ENCODE data around the gene SSU72. TPM values are rescaled to one million over a fixed set of nuclear protein-coding genes. Genes with fewer than 3 reads are reported as not detected.
"Not testable (repeated sequence)": the region's sequence is repeated elsewhere in the genome, so short reads cannot be mapped to it uniquely, and the experiment has no call there.

Gene SSU72
- total RNA-seq, 6 donors from 2014 or later = 122 to 174 (median 146) TPM

DNA sequence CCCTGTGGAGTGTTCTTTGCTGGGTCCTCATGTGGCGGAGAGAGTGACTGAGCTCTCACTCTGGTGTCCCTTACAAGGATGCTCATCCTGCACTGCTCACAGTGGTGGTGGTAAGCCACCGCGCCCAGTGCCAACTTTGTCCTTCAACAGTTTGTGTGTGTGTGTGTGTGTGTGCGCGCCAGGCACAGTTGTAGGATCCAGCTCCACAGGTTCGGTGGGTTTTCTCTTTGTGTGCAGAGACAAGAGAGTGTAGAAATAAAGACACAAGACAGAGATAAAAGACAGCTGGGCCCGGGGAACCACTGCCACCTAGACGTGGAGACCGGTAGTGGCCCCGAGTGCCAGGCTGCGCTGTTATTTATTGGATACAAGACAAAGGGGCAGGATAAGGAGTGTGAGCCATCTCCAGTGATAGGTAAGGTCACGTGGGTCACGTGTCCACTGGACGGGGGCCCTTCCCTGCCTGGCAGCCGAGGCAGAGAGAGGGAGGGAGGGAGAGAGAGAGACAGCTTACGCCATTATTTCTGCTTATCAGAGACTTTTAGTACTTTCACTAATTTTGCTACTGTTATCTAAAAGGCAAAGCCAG lies 69.8 kb downstream of the SSU72 start:
- Histone ChIP-seq H3K4me1 (peaks cover 10 to 20% (median 14%) of the 10 kb centered on the region in 4 donors), H3K4me3 (peak overlapping the region in 3 of 4 donors; percentile 9 to 39 (median 36)), H3K27ac (peak overlapping the region; percentile 79 to 86 (median 81))
- ATAC-seq (ENCODE audit: low FRiP score in 2 of 2) (peak; percentile 47 to 69), DNase-seq (peak; percentile 84 to 86)
- not testable (repeated sequence) for H3K27me3 ChIP-seq, H3K36me3 ChIP-seq, H3K9me3 ChIP-seq
- peak in 1 of 2 donors; percentile 14 for TF ChIP-seq POLR2AphosphoS5 (IDR thresholded peaks at IDR 0.05)
- TF ChIP-seq, protein P1, sequence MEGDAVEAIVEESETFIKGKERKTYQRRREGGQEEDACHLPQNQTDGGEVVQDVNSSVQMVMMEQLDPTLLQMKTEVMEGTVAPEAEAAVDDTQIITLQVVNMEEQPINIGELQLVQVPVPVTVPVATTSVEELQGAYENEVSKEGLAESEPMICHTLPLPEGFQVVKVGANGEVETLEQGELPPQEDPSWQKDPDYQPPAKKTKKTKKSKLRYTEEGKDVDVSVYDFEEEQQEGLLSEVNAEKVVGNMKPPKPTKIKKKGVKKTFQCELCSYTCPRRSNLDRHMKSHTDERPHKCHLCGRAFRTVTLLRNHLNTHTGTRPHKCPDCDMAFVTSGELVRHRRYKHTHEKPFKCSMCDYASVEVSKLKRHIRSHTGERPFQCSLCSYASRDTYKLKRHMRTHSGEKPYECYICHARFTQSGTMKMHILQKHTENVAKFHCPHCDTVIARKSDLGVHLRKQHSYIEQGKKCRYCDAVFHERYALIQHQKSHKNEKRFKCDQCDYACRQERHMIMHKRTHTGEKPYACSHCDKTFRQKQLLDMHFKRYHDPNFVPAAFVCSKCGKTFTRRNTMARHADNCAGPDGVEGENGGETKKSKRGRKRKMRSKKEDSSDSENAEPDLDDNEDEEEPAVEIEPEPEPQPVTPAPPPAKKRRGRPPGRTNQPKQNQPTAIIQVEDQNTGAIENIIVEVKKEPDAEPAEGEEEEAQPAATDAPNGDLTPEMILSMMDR (IDR thresholded peaks at IDR 0.05) = peak; percentile 64 to 81 (median 75)
- peak in 1 of 4 donors; percentile 37 for TF ChIP-seq POLR2A (IDR thresholded peaks at IDR 0.05)
- 31 to 37% methylated on average over 16 of the region's 16 CpGs for WGBS, 2 donors

DNA sequence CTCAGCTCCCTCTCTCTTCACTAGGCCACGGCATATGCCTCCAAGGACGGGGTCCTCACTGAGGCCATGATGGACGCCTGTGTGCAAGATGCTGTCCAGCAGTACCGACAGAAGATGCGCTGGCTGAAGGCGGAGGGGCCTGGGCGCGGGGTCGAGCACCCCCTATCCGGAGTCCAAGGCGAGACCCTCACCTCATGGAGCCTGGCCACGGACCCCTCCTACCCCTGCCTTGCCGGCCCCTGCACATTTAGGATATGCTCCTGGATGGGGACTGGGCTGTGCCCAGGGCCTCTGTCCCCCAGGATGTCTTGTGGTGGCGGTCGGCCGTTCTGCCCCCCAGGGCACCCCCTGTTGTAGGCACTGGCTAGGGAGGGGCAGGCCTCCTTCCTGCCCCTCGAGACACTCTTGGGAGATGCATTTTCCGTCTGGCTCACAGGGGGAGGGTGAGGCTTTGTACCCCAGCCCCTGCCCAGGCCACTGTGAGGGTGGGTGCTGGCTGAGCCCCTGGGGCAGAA lies 79.1 kb downstream of the SSU72 start:
- DNase-seq (peak in 1 of 2 donors; percentile 77), ATAC-seq (ENCODE audit: low FRiP score in 2 of 2) (peak in 1 of 2 donors; percentile 6)
- not testable (repeated sequence) for H3K4me1 ChIP-seq, H3K27ac ChIP-seq, H3K4me3 ChIP-seq, H3K9me3 ChIP-seq, H3K27me3 ChIP-seq
- 90 to 95% methylated on average over 9 to 18 of the region's 18 CpGs for WGBS, 2 donors
- H3K36me3 ChIP-seq = peaks cover 0 to 45% (median 20%) of the 10 kb centered on the region in 4 donors

DNA sequence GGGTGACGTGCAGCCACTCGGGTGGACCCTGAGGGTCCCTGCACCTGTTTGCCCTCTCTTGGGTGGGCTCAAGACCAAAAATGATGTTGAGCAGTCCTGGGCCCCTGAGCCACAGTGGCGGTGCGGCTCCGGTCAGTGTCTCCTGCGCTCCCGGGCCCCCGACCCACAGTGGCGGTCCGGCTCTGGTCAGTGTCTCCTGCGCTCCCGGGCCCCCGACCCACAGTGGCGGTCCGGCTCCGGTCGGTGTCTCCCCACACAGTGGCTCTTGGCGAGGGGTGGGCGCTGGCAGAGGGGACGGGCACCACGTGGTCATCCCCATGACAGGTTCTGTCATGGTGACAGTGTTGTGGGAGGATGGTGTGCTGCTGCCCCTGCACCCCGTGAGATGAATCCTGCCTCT lies 80.4 kb downstream of the SSU72 start:
- 100% methylated on average over 3 of the region's 22 CpGs for WGBS, 2 donors
- H3K27me3 ChIP-seq; H3K9me3 ChIP-seq; H3K27ac ChIP-seq; H3K4me1 ChIP-seq; ATAC-seq (ENCODE audit: low FRiP score in 2 of 2); H3K4me3 ChIP-seq: not testable (repeated sequence)
- H3K36me3 ChIP-seq = peaks cover 0 to 57% (median 31%) of the 10 kb centered on the region in 4 donors
- peak in 1 of 2 donors; percentile 82 for DNase-seq

Other genes with a start within 250 kb of the SSU72 start
- gene TAS1R3, start 243.6 kb downstream of the SSU72 start, total RNA-seq = 1 to 10 TPM in 1 of 6 donors, under 1 TPM in 5; 0.22 to 1.0 (median 0.79) TPM
- 100 to 1,000 TPM in 3 of 6 donors, 10 to 100 TPM in 3; 71.8 to 205 (median 90.6) TPM for gene DVL1, start 225.4 kb downstream of the SSU72 start, total RNA-seq
- 100 to 1,000 TPM in 2 of 6 donors, 10 to 100 TPM in 4; 23.9 to 137 (median 63.4) TPM for gene MXRA8, start 216.3 kb downstream of the SSU72 start, total RNA-seq
- 100 to 1,000 TPM in 5 of 6 donors, 10 to 100 TPM in 1; 76.0 to 149 (median 119) TPM for gene AURKAIP1, start 199.7 kb downstream of the SSU72 start, total RNA-seq
- gene CCNL2, start 175.5 kb downstream of the SSU72 start, total RNA-seq = 100 to 1,000 TPM; 131 to 897 (median 216) TPM
- gene MRPL20, start 167.6 kb downstream of the SSU72 start, total RNA-seq = 100 to 1,000 TPM in 3 of 6 donors, 10 to 100 TPM in 3; 90.7 to 145 (median 101) TPM
- gene ANKRD65, start 153.6 kb downstream of the SSU72 start, total RNA-seq = 10 to 100 TPM; 21.3 to 54.5 (median 34.7) TPM
- gene VWA1, start 139.2 kb downstream of the SSU72 start, total RNA-seq = 100 to 1,000 TPM in 2 of 6 donors, 10 to 100 TPM in 4; 41.8 to 108 (median 62.5) TPM
- gene ATAD3C, start 125.2 kb downstream of the SSU72 start, total RNA-seq = 10 to 100 TPM in 5 of 6 donors, 1 to 10 TPM in 1; 9.2 to 20.9 (median 14.7) TPM
- gene ATAD3B, start 103.1 kb downstream of the SSU72 start, total RNA-seq = 100 to 1,000 TPM in 1 of 6 donors, 10 to 100 TPM in 5; 19.9 to 120 (median 26.9) TPM
- gene ATAD3A, start 62.7 kb downstream of the SSU72 start, total RNA-seq = 10 to 100 TPM; 18.5 to 31.9 (median 24.0) TPM
- 1 to 10 TPM in 5 of 6 donors, not detected in 1; 1.8 to 3.6 (median 3.1) TPM for gene TMEM240, start 34.2 kb downstream of the SSU72 start, total RNA-seq
- gene FNDC10, start 25.3 kb upstream of the SSU72 start, total RNA-seq = 10 to 100 TPM in 4 of 6 donors, 1 to 10 TPM in 2; 8.7 to 21.0 (median 12.4) TPM
- 100 to 1,000 TPM in 3 of 6 donors, 10 to 100 TPM in 3; 52.7 to 284 (median 84.7) TPM for gene MIB2, start 40.6 kb upstream of the SSU72 start, total RNA-seq
- 10 to 100 TPM in 5 of 6 donors, not detected in 1; 13.6 to 79.3 (median 33.0) TPM for gene MMP23B, start 57.3 kb upstream of the SSU72 start, total RNA-seq
- 10 to 100 TPM; 20.8 to 55.5 (median 24.9) TPM for gene CDK11B, start 84.1 kb upstream of the SSU72 start, total RNA-seq
- gene SLC35E2B, start 117.9 kb upstream of the SSU72 start, total RNA-seq = 100 to 1,000 TPM in 1 of 6 donors, 10 to 100 TPM in 5; 33.0 to 116 (median 47.9) TPM
- 100 to 1,000 TPM in 2 of 6 donors, 10 to 100 TPM in 4; 23.9 to 417 (median 54.5) TPM for gene CDK11A, start 149.5 kb upstream of the SSU72 start, total RNA-seq
- gene NADK, start 203.6 kb upstream of the SSU72 start, total RNA-seq = 100 to 1,000 TPM in 4 of 6 donors, 10 to 100 TPM in 2; 85.0 to 279 (median 124) TPM